Panc1 (cell line): ENCODE results near the gene APOL2. TPM values are rescaled to one million over a fixed set of nuclear protein-coding genes. Genes with fewer than 3 reads are reported as not detected.
"Not testable (repeated sequence)": the region's sequence is repeated elsewhere in the genome, so short reads cannot be mapped to it uniquely, and the experiment has no call there.

ENCODE experiments used
- ATAC-seq: fragments of 200-7000 bp; cut with Tn5 transposase; 2 replicates; pipeline ENCODE4 v1.9.1; 2020; ENCODE audit warnings: mild to moderate bottlenecking, moderate library complexity
- BruUV-seq: library from RNA; stranded (reverse); fragments of 400-500 nt; replicated peaks from 2 replicates; lab custom pipeline; 2021; lab: Mats Ljungman, UMichigan
- CTCF ChIA-PET: fragments of 300-600 bp; sonication (Branson Sonifier 250); formaldehyde crosslinking; loops from one replicate; lab custom pipeline; 2022; ENCODE audit warnings: antibody characterized with exemption; lab: Charles Lee
- POLR2A ChIA-PET: fragments of 300-600 bp; sonication (Branson Sonifier 250); formaldehyde crosslinking; loops from one replicate; lab custom pipeline; 2022; ENCODE audit warnings: antibody characterized with exemption; lab: Charles Lee
- DNase-seq: peaks from one replicate; pipeline ENCODE4 v3.0.0-alpha.2; 2010; ENCODE audit warnings: low read depth, low spot score
- H3K27ac ChIP-seq: 2 replicates; pipeline ENCODE4 v1.5.1; 2011; ENCODE audit warnings: mild to moderate bottlenecking, low read length, inconsistent platforms
- H3K27me3 ChIP-seq: fragments of 200-500 bp; sonication (Bioruptor generic); 2 replicates; pipeline ENCODE4 v1.6.0; 2014; ENCODE audit warnings: low read length, inconsistent platforms; ENCODE audit not compliant: control insufficient read depth, insufficient read depth
- H3K36me3 ChIP-seq: fragments of 200-500 bp; sonication (Bioruptor generic); 2 replicates; pipeline ENCODE4 v1.5.1; 2014; ENCODE audit warnings: inconsistent platforms, mild to moderate bottlenecking, low read length, moderate library complexity; ENCODE audit not compliant: control insufficient read depth, insufficient read depth
- H3K4me1 ChIP-seq: 2 replicates; pipeline ENCODE4 v1.5.1; 2011; ENCODE audit warnings: inconsistent platforms, mild to moderate bottlenecking, low read length, moderate library complexity; ENCODE audit not compliant: control insufficient read depth, insufficient read depth
- H3K4me3 ChIP-seq, 2 experiments: 2 replicates each; pipeline ENCODE4 v1.5.1; 2011 to 2012; ENCODE audit warnings: low read depth in 2 of 2, low read length in 2 of 2, mild to moderate bottlenecking in 2 of 2, inconsistent platforms in 1 of 2, moderate library complexity in 1 of 2
- H3K9me3 ChIP-seq: fragments of 200-500 bp; sonication (Bioruptor generic); 2 replicates; pipeline ENCODE4 v1.5.1; 2014; ENCODE audit warnings: low read depth, mild to moderate bottlenecking, inconsistent platforms, low read length, moderate library complexity; ENCODE audit not compliant: control insufficient read depth, insufficient read depth
- POLR2AphosphoS5 ChIP-seq: IDR thresholded peaks from 2 replicates; pipeline ENCODE4 v1.6.1; 2012; ENCODE audit warnings: mild to moderate bottlenecking, low read depth, low read length, moderate library complexity
- SIN3A ChIP-seq: IDR thresholded peaks from 2 replicates; pipeline ENCODE4 v1.6.1; 2012; ENCODE audit warnings: low read depth, mild to moderate bottlenecking, low read length, moderate library complexity, borderline replicate concordance; ENCODE audit not compliant: insufficient read depth
- TCF7L2 ChIP-seq: IDR thresholded peaks from 2 replicates; pipeline ENCODE4 v1.6.1; 2011; ENCODE audit warnings: mild to moderate bottlenecking, low read depth, low read length, inconsistent platforms
- in situ Hi-C: cut with HindIII; loops from 2 replicates; pipeline ENCODE4 v1.10.0; 2016; ENCODE audit warnings: low sequenced_read_pairs, low pct_unique_long_range_greater_than_20kb
- intact Hi-C: fragments of 100-400 bp; cut with micrococcal nuclease; formaldehyde crosslinking; loops from one replicate; pipeline ENCODE4 v1.10.0; 2022; ENCODE audit not compliant: unreplicated experiment
- total RNA-seq: library from RNA; stranded (reverse); gene quantifications from one replicate; pipeline ENCODE4 v1.2.1, GENCODE V29; 2021; ENCODE audit not compliant: unreplicated experiment
- TF ChIP-seq, protein P1 (sequence below), 2 experiments: IDR thresholded peaks; 2 replicates each; pipeline ENCODE4 v1.6.1; 2011 to 2012; ENCODE audit warnings: low read depth in 2 of 2, control low read depth in 1 of 2, low read length in 1 of 2, mild to moderate bottlenecking in 1 of 2, moderate library complexity in 1 of 2; ENCODE audit not compliant: insufficient read depth in 1 of 2
- TF ChIP-seq, protein P2 (sequence below): fragments of 450-650 bp; IDR thresholded peaks from 2 replicates; pipeline ENCODE4 v1.5.1; 2017; ENCODE audit warnings: mild to moderate bottlenecking

APOL2 gene
- total RNA-seq, 1 experiment from 2014 or later, result 34.4 TPM

DNA sequence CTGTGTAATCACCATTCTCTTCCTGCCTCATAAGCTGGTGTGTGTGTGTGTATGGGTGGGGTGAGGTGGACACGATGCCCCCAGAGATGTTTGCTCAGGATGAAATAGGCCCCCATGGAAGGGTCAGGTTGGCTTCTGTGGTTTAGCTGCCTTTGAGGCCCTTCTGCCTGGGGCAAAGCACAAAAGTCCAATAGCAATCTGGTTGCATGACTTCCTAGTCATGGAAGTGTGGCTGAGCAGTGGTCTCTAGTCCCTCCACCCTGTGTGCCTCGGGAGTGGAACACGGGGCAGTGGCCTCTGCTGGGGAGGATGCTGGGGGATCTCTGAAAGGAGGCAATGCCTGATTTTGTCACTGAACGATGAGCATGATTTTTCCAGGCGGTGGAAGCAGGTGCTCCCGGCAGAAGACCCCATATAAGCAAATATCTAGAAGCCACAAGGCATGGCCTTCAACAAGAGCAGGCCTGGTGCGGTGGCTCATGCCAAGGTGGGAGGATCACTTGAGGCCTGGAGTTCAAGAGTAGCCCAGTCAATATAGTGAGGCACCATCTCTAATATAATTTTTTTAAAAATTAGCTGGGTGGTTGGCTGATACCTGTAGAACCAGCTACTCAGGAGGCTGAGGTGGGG is 12.8 kb upstream of the APOL2 start:
- H3K27ac ChIP-seq, H3K9me3 ChIP-seq, ATAC-seq, H3K4me3 ChIP-seq, CTCF ChIA-PET, intact Hi-C loops, BruUV-seq, in situ Hi-C loops, H3K36me3 ChIP-seq, H3K27me3 ChIP-seq, DNase-seq, POLR2A ChIA-PET, H3K4me1 ChIP-seq: not testable (repeated sequence)

DNA sequence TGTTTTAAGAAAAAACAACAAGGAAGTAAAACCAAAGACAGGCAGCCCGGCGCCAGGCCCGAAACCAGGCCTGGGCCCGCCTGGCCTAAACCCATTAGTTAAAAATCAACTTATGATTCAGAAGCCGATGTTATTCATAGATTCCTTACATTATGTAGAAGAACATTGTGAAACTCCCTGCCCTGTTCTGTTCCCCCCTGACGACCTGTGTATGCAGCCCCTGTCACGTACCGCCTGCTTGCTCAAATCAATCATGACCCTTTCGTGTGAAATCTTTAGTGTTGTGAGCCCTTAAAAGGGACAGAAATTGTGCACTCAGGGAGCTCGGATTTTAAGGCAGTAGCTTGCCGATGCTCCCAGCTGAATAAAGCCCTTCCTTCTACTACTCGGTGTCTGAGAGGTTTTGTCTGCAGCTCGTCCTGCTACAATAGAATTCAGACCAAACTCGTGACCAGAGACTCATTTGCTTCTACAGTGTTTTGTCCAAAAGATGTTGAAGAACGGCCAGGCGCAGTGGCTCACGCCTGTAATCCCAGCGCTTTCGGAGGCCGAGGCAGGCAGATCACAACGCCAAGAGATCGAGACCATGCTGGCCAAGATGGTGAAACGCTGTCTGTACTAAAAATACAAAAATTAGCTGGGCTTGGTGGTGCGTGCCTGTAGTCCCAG is 11.1 kb upstream of the APOL2 start:
- in situ Hi-C loops, result not testable (repeated sequence)
- POLR2A ChIA-PET, result interaction anchor here (0.6 kb wide), 1 partner anchor 30 kb away, joined by 15 read pairs; no protein-coding TSS in a partner anchor

DNA sequence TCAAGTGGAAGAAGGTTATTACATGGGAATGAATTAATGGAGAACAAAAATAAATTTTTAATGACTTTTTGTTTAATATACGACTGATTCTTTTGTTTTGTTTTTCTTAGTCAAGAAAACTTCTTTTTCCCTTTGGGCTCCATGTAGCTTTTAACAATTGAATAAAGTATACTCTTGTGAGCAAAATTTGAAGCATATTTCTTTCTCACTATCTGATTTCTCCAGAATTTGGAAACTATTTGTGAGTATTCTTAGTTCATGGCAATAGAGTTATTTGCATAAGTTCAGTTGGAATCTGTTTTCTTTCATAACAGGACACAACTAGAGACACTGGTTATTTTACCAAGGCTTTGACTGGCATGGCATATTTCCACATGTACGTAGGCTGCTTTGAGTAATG is 9.8 kb upstream of the APOL2 start:
- Histone ChIP-seq H3K4me3 (no peak overlapping the region), H3K9me3 (no peaks in the 10 kb centered on the region), H3K27me3 (no peaks in the 10 kb centered on the region), H3K36me3 (no peaks in the 10 kb centered on the region), H3K27ac (no peak overlapping the region), H3K4me1 (peaks cover 5% of the 10 kb centered on the region; the same call in 1 of the 2 replicates)
- ChIA-PET POLR2A (no interaction called here), CTCF (no interaction called here)
- in situ Hi-C loops (no loop called here), intact Hi-C loops (no loop called here)
- TF ChIP-seq TCF7L2, result no peak
- ATAC-seq (no peak), DNase-seq (no peak)
- BruUV-seq, result no TSS peak

More for the DNA sequence above, 11.1 kb upstream of the APOL2 start:
- H3K36me3 ChIP-seq, H3K27me3 ChIP-seq, H3K4me1 ChIP-seq, BruUV-seq, H3K4me3 ChIP-seq, intact Hi-C loops, ATAC-seq, DNase-seq, CTCF ChIA-PET, H3K9me3 ChIP-seq, H3K27ac ChIP-seq: not testable (repeated sequence)

DNA sequence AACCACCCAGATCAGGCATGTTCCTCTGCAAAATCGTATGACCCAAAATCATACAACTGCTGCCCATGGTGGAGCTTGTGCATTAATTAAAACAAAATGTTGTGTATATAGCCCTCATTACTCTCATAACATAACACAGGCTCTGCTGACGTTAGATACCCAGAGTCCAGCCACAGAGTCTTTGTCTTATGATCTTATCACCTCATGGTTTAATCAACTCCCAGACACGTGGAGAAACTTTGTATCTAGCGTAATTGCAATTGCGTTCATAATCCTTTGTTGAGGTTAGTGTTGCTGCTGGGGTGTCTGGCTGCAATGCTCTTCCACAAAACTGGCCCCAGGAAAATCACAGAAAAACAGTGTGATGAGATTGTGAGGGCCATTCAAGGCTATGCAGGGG is 8.6 kb upstream of the APOL2 start:
- BruUV-seq, result no TSS peak
- ATAC-seq (no peak), DNase-seq (no peak)
- in situ Hi-C loops (no loop called here), intact Hi-C loops (no loop called here)
- H3K4me3 ChIP-seq, result no peak overlapping the region
- CTCF ChIA-PET, result no interaction called here
- POLR2A ChIA-PET, result no interaction called here
- H3K4me1 ChIP-seq, result 0 out of 2 replicates have a peak, but pooled peaks cover 2% of the 10 kb centered on the region
- H3K36me3 ChIP-seq, result no peaks in the 10 kb centered on the region
- H3K27ac ChIP-seq, result no peak overlapping the region
- TF ChIP-seq, protein P1, sequence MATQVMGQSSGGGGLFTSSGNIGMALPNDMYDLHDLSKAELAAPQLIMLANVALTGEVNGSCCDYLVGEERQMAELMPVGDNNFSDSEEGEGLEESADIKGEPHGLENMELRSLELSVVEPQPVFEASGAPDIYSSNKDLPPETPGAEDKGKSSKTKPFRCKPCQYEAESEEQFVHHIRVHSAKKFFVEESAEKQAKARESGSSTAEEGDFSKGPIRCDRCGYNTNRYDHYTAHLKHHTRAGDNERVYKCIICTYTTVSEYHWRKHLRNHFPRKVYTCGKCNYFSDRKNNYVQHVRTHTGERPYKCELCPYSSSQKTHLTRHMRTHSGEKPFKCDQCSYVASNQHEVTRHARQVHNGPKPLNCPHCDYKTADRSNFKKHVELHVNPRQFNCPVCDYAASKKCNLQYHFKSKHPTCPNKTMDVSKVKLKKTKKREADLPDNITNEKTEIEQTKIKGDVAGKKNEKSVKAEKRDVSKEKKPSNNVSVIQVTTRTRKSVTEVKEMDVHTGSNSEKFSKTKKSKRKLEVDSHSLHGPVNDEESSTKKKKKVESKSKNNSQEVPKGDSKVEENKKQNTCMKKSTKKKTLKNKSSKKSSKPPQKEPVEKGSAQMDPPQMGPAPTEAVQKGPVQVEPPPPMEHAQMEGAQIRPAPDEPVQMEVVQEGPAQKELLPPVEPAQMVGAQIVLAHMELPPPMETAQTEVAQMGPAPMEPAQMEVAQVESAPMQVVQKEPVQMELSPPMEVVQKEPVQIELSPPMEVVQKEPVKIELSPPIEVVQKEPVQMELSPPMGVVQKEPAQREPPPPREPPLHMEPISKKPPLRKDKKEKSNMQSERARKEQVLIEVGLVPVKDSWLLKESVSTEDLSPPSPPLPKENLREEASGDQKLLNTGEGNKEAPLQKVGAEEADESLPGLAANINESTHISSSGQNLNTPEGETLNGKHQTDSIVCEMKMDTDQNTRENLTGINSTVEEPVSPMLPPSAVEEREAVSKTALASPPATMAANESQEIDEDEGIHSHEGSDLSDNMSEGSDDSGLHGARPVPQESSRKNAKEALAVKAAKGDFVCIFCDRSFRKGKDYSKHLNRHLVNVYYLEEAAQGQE (IDR thresholded peaks at IDR 0.05; ENCODE audit: insufficient read depth in 1 of 2, low read depth in 2 of 2, low read length in 1 of 2), result no peak
- TF ChIP-seq, protein P2, sequence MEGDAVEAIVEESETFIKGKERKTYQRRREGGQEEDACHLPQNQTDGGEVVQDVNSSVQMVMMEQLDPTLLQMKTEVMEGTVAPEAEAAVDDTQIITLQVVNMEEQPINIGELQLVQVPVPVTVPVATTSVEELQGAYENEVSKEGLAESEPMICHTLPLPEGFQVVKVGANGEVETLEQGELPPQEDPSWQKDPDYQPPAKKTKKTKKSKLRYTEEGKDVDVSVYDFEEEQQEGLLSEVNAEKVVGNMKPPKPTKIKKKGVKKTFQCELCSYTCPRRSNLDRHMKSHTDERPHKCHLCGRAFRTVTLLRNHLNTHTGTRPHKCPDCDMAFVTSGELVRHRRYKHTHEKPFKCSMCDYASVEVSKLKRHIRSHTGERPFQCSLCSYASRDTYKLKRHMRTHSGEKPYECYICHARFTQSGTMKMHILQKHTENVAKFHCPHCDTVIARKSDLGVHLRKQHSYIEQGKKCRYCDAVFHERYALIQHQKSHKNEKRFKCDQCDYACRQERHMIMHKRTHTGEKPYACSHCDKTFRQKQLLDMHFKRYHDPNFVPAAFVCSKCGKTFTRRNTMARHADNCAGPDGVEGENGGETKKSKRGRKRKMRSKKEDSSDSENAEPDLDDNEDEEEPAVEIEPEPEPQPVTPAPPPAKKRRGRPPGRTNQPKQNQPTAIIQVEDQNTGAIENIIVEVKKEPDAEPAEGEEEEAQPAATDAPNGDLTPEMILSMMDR, result no peak
- TF ChIP-seq SIN3A (no peak), POLR2AphosphoS5 (no peak), TCF7L2 (no peak)
- no peaks in the 10 kb centered on the region for H3K27me3 ChIP-seq
- H3K9me3 ChIP-seq, result no peaks in the 10 kb centered on the region
